Measurements from ENCODE around the gene ASIP. TPM values are rescaled to one million over a fixed set of nuclear protein-coding genes. Genes with fewer than 3 reads are reported as not detected.

The ASIP gene
- total RNA-seq, 1 donor from 2014 or later: not detected

GRCh38 chr20:34311118-34312023 lies 70.1 kb downstream of the ASIP start:
- H3K4me3 Mint-ChIP-seq: peak overlapping the region; percentile 57
- no peak for DNase-seq (ENCODE audit: low spot score in 2 of 2, unreplicated experiment in 2 of 2)

DNA sequence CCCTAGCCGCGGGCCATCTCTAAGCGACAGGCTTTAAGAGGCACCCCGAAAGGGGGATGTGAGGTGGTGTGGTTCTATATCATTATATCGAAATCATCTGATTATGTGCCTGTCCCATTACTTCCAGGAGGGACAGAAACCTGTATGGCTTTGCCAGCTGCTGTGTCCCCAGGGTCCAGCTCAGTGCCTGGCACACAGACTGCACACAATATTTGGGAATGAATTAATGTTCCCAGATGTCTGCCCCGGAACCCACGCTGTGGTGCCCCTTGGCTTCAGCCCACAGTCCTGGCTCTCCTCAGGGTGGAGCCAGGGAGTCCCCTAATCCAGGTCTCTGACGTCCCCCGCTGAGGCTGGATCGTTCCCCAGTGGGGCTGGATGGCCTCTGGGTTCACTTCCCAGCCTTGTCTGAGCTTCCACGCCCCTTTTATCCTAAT lies 70.8 kb downstream of the ASIP start:
- Mint-ChIP-seq H3K9me3 (no peaks in the 10 kb centered on the region), H3K36me3 (no peaks in the 10 kb centered on the region), H3K4me3 (peak overlapping the region; percentile 57), H3K27ac (no peak overlapping the region), H3K4me1 (peaks cover 10% of the 10 kb centered on the region), H3K27me3 (ENCODE audit: low read depth) (peaks cover 19% of the 10 kb centered on the region)
- TF ChIP-seq, protein P1, sequence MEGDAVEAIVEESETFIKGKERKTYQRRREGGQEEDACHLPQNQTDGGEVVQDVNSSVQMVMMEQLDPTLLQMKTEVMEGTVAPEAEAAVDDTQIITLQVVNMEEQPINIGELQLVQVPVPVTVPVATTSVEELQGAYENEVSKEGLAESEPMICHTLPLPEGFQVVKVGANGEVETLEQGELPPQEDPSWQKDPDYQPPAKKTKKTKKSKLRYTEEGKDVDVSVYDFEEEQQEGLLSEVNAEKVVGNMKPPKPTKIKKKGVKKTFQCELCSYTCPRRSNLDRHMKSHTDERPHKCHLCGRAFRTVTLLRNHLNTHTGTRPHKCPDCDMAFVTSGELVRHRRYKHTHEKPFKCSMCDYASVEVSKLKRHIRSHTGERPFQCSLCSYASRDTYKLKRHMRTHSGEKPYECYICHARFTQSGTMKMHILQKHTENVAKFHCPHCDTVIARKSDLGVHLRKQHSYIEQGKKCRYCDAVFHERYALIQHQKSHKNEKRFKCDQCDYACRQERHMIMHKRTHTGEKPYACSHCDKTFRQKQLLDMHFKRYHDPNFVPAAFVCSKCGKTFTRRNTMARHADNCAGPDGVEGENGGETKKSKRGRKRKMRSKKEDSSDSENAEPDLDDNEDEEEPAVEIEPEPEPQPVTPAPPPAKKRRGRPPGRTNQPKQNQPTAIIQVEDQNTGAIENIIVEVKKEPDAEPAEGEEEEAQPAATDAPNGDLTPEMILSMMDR (IDR thresholded peaks at IDR 0.05; ENCODE audit: unreplicated experiment): no peak
- DNase-seq (ENCODE audit: low spot score in 2 of 2, unreplicated experiment in 2 of 2): no peak

More at GRCh38 chr20:34311118-34312023, 70.1 kb downstream of the ASIP start:
- no peaks in the 10 kb centered on the region for H3K36me3 Mint-ChIP-seq
- peaks cover 19% of the 10 kb centered on the region for H3K27me3 Mint-ChIP-seq (ENCODE audit: low read depth)
- H3K9me3 Mint-ChIP-seq: no peaks in the 10 kb centered on the region
- TF ChIP-seq, protein P1 (IDR thresholded peaks at IDR 0.05; ENCODE audit: unreplicated experiment): no peak
- no peak overlapping the region for H3K27ac Mint-ChIP-seq
- H3K4me1 Mint-ChIP-seq: peaks cover 10% of the 10 kb centered on the region

GRCh38 chr20:34312544-34313217 lies 71.5 kb downstream of the ASIP start:
- peaks cover 10% of the 10 kb centered on the region for H3K4me1 Mint-ChIP-seq
- H3K36me3 Mint-ChIP-seq: no peaks in the 10 kb centered on the region
- H3K27ac Mint-ChIP-seq: no peak overlapping the region
- TF ChIP-seq, protein P1 (IDR thresholded peaks at IDR 0.05; ENCODE audit: unreplicated experiment): peak; percentile 75
- no peaks in the 10 kb centered on the region for H3K9me3 Mint-ChIP-seq
- H3K27me3 Mint-ChIP-seq (ENCODE audit: low read depth): peaks cover 19% of the 10 kb centered on the region
- peak overlapping the region; percentile 57 for H3K4me3 Mint-ChIP-seq
- DNase-seq (ENCODE audit: low spot score in 2 of 2, unreplicated experiment in 2 of 2): peak; percentile 61 to 88

DNA sequence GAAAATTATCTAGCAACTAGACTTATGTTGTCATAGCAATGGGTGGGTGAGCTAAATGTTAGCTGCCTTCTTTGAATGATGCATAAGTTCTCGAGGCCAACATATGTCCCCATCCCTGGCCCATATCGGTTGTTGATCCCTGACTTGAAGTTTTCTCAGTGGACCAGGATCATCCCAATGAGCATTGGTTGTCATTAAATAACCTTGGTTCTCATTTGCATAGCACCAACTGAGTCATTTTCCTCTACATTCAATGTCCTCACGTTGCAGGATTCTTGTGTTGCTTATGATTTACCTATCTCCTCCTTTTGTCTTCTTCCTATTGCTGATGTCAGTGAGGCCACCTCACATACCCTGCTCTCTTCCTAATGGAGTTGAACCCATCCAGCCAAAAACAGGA lies 74.0 kb downstream of the ASIP start:
- H3K27ac Mint-ChIP-seq: no peak overlapping the region
- no peaks in the 10 kb centered on the region for H3K9me3 Mint-ChIP-seq
- H3K4me3 Mint-ChIP-seq: no peak overlapping the region
- peaks cover 10% of the 10 kb centered on the region for H3K4me1 Mint-ChIP-seq
- TF ChIP-seq, protein P1 (IDR thresholded peaks at IDR 0.05; ENCODE audit: unreplicated experiment): no peak
- DNase-seq (ENCODE audit: low spot score in 2 of 2, unreplicated experiment in 2 of 2): no peak
- peaks cover 19% of the 10 kb centered on the region for H3K27me3 Mint-ChIP-seq (ENCODE audit: low read depth)
- H3K36me3 Mint-ChIP-seq: no peaks in the 10 kb centered on the region

- H3K36me3 Mint-ChIP-seq: no peaks in the 10 kb centered on the region
- TF ChIP-seq, protein P1 (IDR thresholded peaks at IDR 0.05; ENCODE audit: unreplicated experiment): no peak
- H3K4me3 Mint-ChIP-seq: no peak overlapping the region
- no peak for DNase-seq (ENCODE audit: low spot score in 2 of 2, unreplicated experiment in 2 of 2)
- H3K27ac Mint-ChIP-seq: no peak overlapping the region
- peaks cover 7% of the 10 kb centered on the region for H3K4me1 Mint-ChIP-seq
- H3K9me3 Mint-ChIP-seq: no peaks in the 10 kb centered on the region
- H3K27me3 Mint-ChIP-seq (ENCODE audit: low read depth): peaks cover 13% of the 10 kb centered on the region
Observed at GRCh38 chr20:34316196-34316814, 75.1 kb downstream of the ASIP start.

Other genes with a start within 250 kb of the ASIP start
- gene RALY, start 247.5 kb upstream of the ASIP start, total RNA-seq: 139 to 141 TPM (median 140 TPM) in 3 replicates
- 45.5 to 46.7 TPM (median 46.1 TPM) in 3 replicates for gene EIF2S2, start 129.2 kb upstream of the ASIP start, total RNA-seq
- gene AHCY, start 61.9 kb downstream of the ASIP start, total RNA-seq: 149 to 152 TPM (median 150 TPM) in 3 replicates
- 54.3 to 62.2 TPM (median 60.2 TPM) in 3 replicates for gene ITCH, start 121.8 kb downstream of the ASIP start, total RNA-seq